Neural cell (in vitro differentiated cells): Measurements from ENCODE around the gene SIVA1. TPM values are rescaled to one million over a fixed set of nuclear protein-coding genes. Genes with fewer than 3 reads are reported as not detected.

ENCODE experiments used
- H2AFZ ChIP-seq: fragments of 200-600, 300-800 bp; sonication (generic), shearing (Covaris generic); 2 replicates; pipeline ENCODE4 v1.6.0; 2014; ENCODE audit warnings: low read depth, mild to moderate bottlenecking, antibody characterized with exemption, low read length, moderate library complexity
- H3F3A ChIP-seq: fragments of 200-600 bp; shearing (Covaris generic); 2 replicates; pipeline ENCODE4 v1.6.1; 2016; ENCODE audit warnings: mild to moderate bottlenecking, moderate library complexity, mixed read lengths, antibody characterized with exemption, low read length; ENCODE audit not compliant: insufficient read depth, poor library complexity, severe bottlenecking
- H3K27ac ChIP-seq: fragments of 200-600, 300-800 bp; sonication (generic), shearing (Covaris generic); 2 replicates; pipeline ENCODE4 v1.5.1; 2014; ENCODE audit warnings: mild to moderate bottlenecking, low read length, moderate library complexity
- H3K27me3 ChIP-seq: fragments of 300-800, 200-600 bp; sonication (generic), shearing (Covaris generic); 2 replicates; pipeline ENCODE4 v1.6.0; 2014; ENCODE audit warnings: mild to moderate bottlenecking, low read depth, low read length, moderate library complexity; ENCODE audit not compliant: insufficient read depth
- H3K36me3 ChIP-seq: fragments of 300-800, 200-600 bp; sonication (generic), shearing (Covaris generic); 2 replicates; pipeline ENCODE4 v1.5.1; 2014; ENCODE audit warnings: mild to moderate bottlenecking, antibody characterized with exemption, low read length, moderate library complexity; ENCODE audit not compliant: insufficient read depth
- H3K4me2 ChIP-seq: fragments of 300-800, 200-600 bp; sonication (generic), shearing (Covaris generic); 2 replicates; pipeline ENCODE4 v1.6.0; 2014; ENCODE audit warnings: mild to moderate bottlenecking, low read length
- H3K4me3 ChIP-seq: fragments of 300-800, 200-600 bp; sonication (generic), shearing (Covaris generic); 2 replicates; pipeline ENCODE4 v1.5.1; 2014; ENCODE audit warnings: mild to moderate bottlenecking, low read length, moderate library complexity
- H3K79me2 ChIP-seq: fragments of 200-600 bp; shearing (Covaris generic); replicated peaks from 2 replicates; pipeline ENCODE4 v1.6.0; 2014; ENCODE audit warnings: mild to moderate bottlenecking, low read length, moderate library complexity; ENCODE audit not compliant: insufficient read depth
- H3K9ac ChIP-seq: fragments of 300-800, 200-600 bp; sonication (generic), shearing (Covaris generic); 2 replicates; pipeline ENCODE4 v1.6.1; 2016; ENCODE audit warnings: mild to moderate bottlenecking, low read length, mixed read lengths
- H3K9me2 ChIP-seq: fragments of 200-600 bp; shearing (Covaris generic); 2 replicates; pipeline ENCODE4 v1.6.1; 2016; ENCODE audit warnings: mild to moderate bottlenecking, low read length, mixed read lengths; ENCODE audit not compliant: insufficient read depth
- H3K9me3 ChIP-seq: fragments of 200-600, 300-800 bp; sonication (generic), shearing (Covaris generic); 2 replicates; pipeline ENCODE4 v1.6.1; 2016; ENCODE audit warnings: mild to moderate bottlenecking, mixed run types, low read length, moderate library complexity, mixed read lengths
- H4K20me1 ChIP-seq: fragments of 200-600 bp; shearing (Covaris generic); 2 replicates; pipeline ENCODE4 v1.6.1; 2016; ENCODE audit warnings: mild to moderate bottlenecking, mixed run types; ENCODE audit not compliant: insufficient read depth
- EP300 ChIP-seq: fragments of 450-650 bp; conservative IDR thresholded peaks from 2 replicates; pipeline ENCODE4 v1.6.1; 2014; ENCODE audit warnings: antibody characterized with exemption, mild to moderate bottlenecking, moderate library complexity; ENCODE audit not compliant: poor library complexity, severe bottlenecking
- EZH2 ChIP-seq: fragments of 200-600, 300-800 bp; shearing (Covaris generic), sonication (generic); IDR thresholded peaks from 2 replicates; pipeline ENCODE4 v1.6.1; 2014; ENCODE audit warnings: antibody characterized with exemption, low read length, borderline replicate concordance, mild to moderate bottlenecking; ENCODE audit not compliant: insufficient read depth, poor library complexity, severe bottlenecking
- MXI1 ChIP-seq: fragments of 450-650 bp; conservative IDR thresholded peaks from 2 replicates; pipeline ENCODE4 v1.6.1; 2014; ENCODE audit warnings: antibody characterized with exemption, mild to moderate bottlenecking; ENCODE audit not compliant: poor library complexity, severe bottlenecking
- POLR2AphosphoS5 ChIP-seq: IDR thresholded peaks from 2 replicates; pipeline ENCODE4 v1.6.1; 2012
- RAD21 ChIP-seq: fragments of 450-650 bp; conservative IDR thresholded peaks from 2 replicates; pipeline ENCODE4 v1.6.1; 2014; ENCODE audit warnings: antibody characterized with exemption, mild to moderate bottlenecking, moderate library complexity
- SMC3 ChIP-seq: fragments of 450-650 bp; conservative IDR thresholded peaks from 2 replicates; pipeline ENCODE4 v1.6.1; 2014; ENCODE audit warnings: antibody characterized with exemption, mild to moderate bottlenecking, moderate library complexity; ENCODE audit not compliant: poor library complexity
- TAF1 ChIP-seq: IDR thresholded peaks from 2 replicates; pipeline ENCODE4 v1.6.1; 2012; ENCODE audit warnings: low read depth
- polyA plus RNA-seq: library from polyadenylated mRNA; depleted of rRNA; stranded (reverse); fragments of >200 nt; gene quantifications from 2 replicates; pipeline ENCODE4 v1.2.3, GENCODE V29; 2014
- TF ChIP-seq, protein P1 (sequence below): fragments of 450-650 bp; IDR thresholded peaks from 2 replicates; pipeline ENCODE4 v1.5.1; 2014; ENCODE audit warnings: antibody characterized with exemption, mild to moderate bottlenecking, moderate library complexity; ENCODE audit not compliant: poor library complexity, severe bottlenecking
- TF ChIP-seq, protein P2 (sequence below): IDR thresholded peaks from 2 replicates; pipeline ENCODE4 v1.6.1; 2012; ENCODE audit warnings: borderline replicate concordance

Gene SIVA1
- polyA plus RNA-seq, 1 donor from 2014 or later = 180 TPM

GRCh38 chr14:104753528-104754212, 723 bp downstream of the SIVA1 start:
- H3K27me3 ChIP-seq = no peaks in the 10 kb centered on the region
- peak overlapping the region; percentile 100 for H3K4me3 ChIP-seq
- H3K79me2 ChIP-seq = peaks cover 20% of the 10 kb centered on the region
- peak overlapping the region; percentile 92 for H3K9ac ChIP-seq
- H3F3A ChIP-seq = no peaks in the 10 kb centered on the region
- no peaks in the 10 kb centered on the region for H4K20me1 ChIP-seq
- H2AFZ ChIP-seq = no peak overlapping the region
- no peaks in the 10 kb centered on the region for H3K36me3 ChIP-seq
- no peak for TF ChIP-seq EZH2
- TF ChIP-seq EP300 = no peak
- no peak for TF ChIP-seq MXI1
- TF ChIP-seq TAF1 = no peak
- TF ChIP-seq, protein P1, sequence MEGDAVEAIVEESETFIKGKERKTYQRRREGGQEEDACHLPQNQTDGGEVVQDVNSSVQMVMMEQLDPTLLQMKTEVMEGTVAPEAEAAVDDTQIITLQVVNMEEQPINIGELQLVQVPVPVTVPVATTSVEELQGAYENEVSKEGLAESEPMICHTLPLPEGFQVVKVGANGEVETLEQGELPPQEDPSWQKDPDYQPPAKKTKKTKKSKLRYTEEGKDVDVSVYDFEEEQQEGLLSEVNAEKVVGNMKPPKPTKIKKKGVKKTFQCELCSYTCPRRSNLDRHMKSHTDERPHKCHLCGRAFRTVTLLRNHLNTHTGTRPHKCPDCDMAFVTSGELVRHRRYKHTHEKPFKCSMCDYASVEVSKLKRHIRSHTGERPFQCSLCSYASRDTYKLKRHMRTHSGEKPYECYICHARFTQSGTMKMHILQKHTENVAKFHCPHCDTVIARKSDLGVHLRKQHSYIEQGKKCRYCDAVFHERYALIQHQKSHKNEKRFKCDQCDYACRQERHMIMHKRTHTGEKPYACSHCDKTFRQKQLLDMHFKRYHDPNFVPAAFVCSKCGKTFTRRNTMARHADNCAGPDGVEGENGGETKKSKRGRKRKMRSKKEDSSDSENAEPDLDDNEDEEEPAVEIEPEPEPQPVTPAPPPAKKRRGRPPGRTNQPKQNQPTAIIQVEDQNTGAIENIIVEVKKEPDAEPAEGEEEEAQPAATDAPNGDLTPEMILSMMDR = no peak
- no peak for TF ChIP-seq RAD21
- no peaks in the 10 kb centered on the region for H3K9me2 ChIP-seq
- no peaks in the 10 kb centered on the region for H3K9me3 ChIP-seq
- peak overlapping the region; percentile 94 for H3K4me2 ChIP-seq
- peak overlapping the region; percentile 81 for H3K27ac ChIP-seq

GRCh38 chr14:104754213-104754851, 1.4 kb downstream of the SIVA1 start:
- Histone ChIP-seq H3K9me2 (no peaks in the 10 kb centered on the region), H3K9ac (peak overlapping the region; percentile 92), H4K20me1 (no peaks in the 10 kb centered on the region), H3K4me2 (peak overlapping the region; percentile 94), H3K36me3 (no peaks in the 10 kb centered on the region), H3K4me3 (peak overlapping the region; percentile 100), H3K27me3 (no peaks in the 10 kb centered on the region), H3K79me2 (peaks cover 20% of the 10 kb centered on the region), H3F3A (no peaks in the 10 kb centered on the region), H3K9me3 (no peaks in the 10 kb centered on the region), H3K27ac (no peak overlapping the region), H2AFZ (no peak overlapping the region)
- TF ChIP-seq EZH2 (no peak), POLR2AphosphoS5 (no peak), EP300 (no peak), TAF1 (no peak)
- TF ChIP-seq, protein P1 = no peak

DNA sequence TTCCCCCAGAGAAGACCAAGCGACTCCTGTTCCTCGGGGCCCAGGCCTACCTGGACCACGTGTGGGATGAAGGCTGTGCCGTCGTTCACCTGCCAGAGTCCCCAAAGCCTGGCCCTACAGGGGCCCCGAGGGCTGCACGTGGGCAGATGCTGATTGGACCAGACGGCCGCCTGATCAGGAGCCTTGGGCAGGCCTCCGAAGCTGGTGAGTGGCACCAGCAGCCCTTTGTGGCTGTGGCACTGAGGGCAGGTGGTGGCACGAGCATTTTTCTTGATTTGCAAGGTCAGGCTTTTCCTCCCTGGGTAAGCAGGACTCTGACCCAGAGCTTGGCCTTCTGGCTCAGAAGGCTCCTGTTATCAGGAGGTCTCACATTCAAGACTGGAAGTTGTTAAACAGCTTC, 2.7 kb downstream of the SIVA1 start:
- Histone ChIP-seq H3K79me2 (peaks cover 20% of the 10 kb centered on the region), H3K9me2 (no peaks in the 10 kb centered on the region), H3K27me3 (no peaks in the 10 kb centered on the region), H3K9ac (no peak overlapping the region), H3K4me2 (no peak overlapping the region), H4K20me1 (no peaks in the 10 kb centered on the region), H3K9me3 (no peaks in the 10 kb centered on the region), H3K36me3 (no peaks in the 10 kb centered on the region), H2AFZ (no peak overlapping the region), H3K4me3 (no peak overlapping the region), H3K27ac (no peak overlapping the region), H3F3A (no peaks in the 10 kb centered on the region)
- TF ChIP-seq EZH2 (no peak), SMC3 (no peak)
- TF ChIP-seq, protein P2, sequence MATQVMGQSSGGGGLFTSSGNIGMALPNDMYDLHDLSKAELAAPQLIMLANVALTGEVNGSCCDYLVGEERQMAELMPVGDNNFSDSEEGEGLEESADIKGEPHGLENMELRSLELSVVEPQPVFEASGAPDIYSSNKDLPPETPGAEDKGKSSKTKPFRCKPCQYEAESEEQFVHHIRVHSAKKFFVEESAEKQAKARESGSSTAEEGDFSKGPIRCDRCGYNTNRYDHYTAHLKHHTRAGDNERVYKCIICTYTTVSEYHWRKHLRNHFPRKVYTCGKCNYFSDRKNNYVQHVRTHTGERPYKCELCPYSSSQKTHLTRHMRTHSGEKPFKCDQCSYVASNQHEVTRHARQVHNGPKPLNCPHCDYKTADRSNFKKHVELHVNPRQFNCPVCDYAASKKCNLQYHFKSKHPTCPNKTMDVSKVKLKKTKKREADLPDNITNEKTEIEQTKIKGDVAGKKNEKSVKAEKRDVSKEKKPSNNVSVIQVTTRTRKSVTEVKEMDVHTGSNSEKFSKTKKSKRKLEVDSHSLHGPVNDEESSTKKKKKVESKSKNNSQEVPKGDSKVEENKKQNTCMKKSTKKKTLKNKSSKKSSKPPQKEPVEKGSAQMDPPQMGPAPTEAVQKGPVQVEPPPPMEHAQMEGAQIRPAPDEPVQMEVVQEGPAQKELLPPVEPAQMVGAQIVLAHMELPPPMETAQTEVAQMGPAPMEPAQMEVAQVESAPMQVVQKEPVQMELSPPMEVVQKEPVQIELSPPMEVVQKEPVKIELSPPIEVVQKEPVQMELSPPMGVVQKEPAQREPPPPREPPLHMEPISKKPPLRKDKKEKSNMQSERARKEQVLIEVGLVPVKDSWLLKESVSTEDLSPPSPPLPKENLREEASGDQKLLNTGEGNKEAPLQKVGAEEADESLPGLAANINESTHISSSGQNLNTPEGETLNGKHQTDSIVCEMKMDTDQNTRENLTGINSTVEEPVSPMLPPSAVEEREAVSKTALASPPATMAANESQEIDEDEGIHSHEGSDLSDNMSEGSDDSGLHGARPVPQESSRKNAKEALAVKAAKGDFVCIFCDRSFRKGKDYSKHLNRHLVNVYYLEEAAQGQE = no peak
